HG02678 (cell line): ENCODE measurements around the gene DNAJC12.
"Not testable (repeated sequence)": the region's sequence is repeated elsewhere in the genome, so short reads cannot be mapped to it uniquely, and the experiment has no call there.

Experiments used
- ATAC-seq: cut with Tn5 transposase; IDR thresholded peaks from one replicate; pipeline ENCODE4 v1.9.1; 2021; ENCODE audit warnings: mild to moderate bottlenecking, moderate library complexity; ENCODE audit not compliant: unreplicated experiment

The DNAJC12 gene

DNA sequence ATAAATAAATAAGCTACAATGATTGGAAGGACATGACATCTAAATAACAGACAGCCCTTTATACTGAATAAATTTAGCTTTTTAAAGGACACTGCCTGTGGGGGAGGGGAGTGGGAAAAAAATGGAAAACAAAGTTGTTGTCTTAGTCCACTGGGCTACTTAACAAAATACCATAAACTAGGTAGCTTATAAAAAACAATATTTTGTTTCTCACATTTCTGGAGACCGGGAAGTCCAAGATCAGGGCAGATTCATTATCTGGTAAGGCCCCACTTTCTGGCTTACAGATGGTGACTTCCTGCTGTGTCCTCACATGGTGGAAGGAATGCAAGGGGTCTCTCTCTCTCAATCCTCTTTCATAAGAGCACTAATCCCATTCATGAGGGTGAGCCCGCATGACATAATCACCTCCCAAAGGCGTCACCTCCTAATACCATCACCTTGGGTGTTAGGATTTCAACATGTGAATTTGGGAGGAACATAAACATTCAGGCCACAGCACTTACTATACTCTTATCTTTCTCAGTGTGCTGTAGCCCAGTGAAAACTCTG is 43.0 kb downstream of the DNAJC12 start:
- ATAC-seq = no peak

- ATAC-seq = no peak
These were observed 43.7 kb downstream of the DNAJC12 start for GRCh38 chr10:67794256-67794655.

DNA sequence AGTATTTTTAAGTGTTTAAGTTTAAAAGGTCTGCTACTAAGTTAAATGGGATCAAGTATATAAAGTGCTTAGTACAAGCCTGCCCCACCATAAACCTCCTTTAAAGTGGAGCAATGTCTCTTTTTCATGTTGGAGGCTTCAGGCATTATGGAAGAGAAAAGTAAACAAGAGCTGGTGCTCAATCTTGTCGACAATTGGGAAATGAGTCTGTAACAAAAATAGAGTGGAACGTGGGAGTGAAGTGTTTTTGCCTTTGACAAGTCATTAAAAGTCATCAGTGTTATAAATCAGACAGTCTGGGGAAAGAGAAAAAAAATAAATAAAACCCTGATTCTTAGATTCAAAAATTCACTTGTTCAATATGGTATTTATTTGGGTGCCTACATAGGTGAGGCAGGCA is 44.7 kb downstream of the DNAJC12 start:
- ATAC-seq = no peak

- no peak for ATAC-seq
These were observed 45.3 kb downstream of the DNAJC12 start for GRCh38 chr10:67792653-67793052.

GRCh38 chr10:67790534-67791408 is 47.2 kb downstream of the DNAJC12 start:
- no peak for ATAC-seq

GRCh38 chr10:67789769-67790168 is 48.2 kb downstream of the DNAJC12 start:
- no peak for ATAC-seq

- ATAC-seq = peak; percentile 68
These were observed 49.7 kb downstream of the DNAJC12 start for GRCh38 chr10:67788028-67788886.

GRCh38 chr10:67785098-67785497 is 52.9 kb downstream of the DNAJC12 start:
- no peak for ATAC-seq

- ATAC-seq = no peak
These were observed 53.5 kb downstream of the DNAJC12 start for GRCh38 chr10:67784474-67784873.

- ATAC-seq = peak; percentile 31
These were observed 54.2 kb downstream of the DNAJC12 start for GRCh38 chr10:67783606-67784294.

GRCh38 chr10:67782530-67782929 is 55.5 kb downstream of the DNAJC12 start:
- ATAC-seq = no peak

DNA sequence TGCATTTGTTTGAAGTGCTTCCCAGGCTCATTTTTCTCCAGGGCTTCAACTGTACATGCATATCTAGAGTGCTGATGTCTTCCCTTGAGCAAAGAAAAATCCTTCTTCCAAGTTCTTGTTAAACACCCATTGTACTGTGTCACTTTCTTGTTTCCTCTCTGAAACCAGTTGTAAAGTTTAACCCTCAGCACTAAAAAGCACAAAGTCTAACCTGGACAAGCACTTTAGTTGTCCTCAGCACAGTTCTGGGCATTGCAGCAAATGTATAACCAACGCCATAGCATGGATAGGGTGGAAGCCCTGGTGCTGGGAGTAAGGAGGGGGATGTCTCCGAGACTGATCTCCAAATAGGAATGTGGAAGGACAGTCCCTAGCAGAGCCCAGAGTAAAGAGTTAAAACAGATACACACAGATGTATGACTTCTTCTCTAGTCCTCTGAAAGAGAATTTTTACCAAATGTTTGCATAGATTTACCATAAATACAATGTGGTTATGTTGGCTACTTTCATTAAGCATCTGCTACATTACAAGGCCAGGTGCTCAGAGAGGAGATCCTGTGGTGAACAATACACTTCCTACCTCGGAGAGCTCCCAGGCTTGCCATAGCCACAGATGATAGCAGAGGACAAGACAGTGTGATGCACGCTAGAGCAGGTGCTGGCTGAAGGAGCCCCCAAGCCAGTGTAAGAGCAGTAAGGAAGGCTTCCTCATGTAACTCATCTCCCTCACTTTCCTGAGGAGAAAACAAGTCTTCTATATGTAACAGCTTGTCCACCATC is 57.0 kb downstream of the DNAJC12 start:
- ATAC-seq = peak; percentile 84

DNA sequence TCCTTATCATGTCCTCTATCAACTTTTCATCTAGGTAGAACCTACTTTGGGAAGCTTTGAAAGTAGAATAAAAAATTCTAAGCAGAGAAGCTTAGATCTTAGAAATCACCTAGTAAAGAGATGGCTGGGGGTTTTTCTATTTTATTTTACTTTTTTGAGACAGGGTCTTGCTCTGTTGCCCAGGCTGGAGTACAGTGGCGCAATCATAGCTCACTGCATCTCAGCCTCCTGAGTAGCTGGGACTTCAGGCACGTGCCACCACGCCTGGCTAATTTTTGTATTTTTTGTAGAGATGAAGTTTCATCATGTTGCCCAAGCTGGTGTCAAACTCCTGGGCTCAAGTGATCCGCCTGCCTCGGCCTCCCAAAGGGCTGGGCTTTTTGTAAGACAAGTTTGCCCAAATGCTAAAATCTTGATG is 57.8 kb downstream of the DNAJC12 start:
- not testable (repeated sequence) for ATAC-seq

DNA sequence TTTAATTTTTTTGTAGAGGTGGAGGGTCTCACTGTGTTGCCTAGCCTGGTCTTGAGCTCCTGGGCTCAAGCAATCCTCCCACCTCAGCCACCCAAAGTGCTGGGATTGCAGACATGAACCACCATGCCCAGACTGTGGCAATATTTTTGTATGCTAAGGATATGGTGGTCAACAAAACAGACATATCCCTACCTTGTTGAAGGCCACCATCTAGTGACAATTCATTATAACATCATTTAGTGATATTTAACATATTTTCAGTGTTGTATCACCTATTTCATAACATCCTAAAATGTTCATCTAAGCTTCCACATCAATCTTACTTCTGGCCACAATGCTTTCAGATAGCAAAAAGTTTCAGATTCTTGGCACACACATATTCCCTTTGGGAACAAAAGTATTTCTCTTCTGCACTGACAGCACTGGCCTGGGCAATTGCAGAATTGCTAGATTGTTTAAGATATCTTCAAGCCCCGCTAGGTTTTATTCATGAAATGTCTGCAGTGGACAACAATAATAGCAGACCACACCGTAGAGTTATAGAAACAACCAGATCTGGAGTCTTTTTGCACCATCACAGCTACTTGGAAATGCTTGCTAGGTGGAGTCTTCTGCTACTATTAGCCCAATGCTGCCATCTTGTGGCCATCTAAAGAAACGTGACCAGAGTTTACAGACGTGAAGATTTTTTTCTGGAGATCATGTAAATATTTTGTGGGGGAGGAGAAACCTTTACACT is 58.4 kb downstream of the DNAJC12 start:
- peak; percentile 35 for ATAC-seq

- no peak for ATAC-seq
These were observed 61.6 kb downstream of the DNAJC12 start for GRCh38 chr10:67776371-67776770.

DNA sequence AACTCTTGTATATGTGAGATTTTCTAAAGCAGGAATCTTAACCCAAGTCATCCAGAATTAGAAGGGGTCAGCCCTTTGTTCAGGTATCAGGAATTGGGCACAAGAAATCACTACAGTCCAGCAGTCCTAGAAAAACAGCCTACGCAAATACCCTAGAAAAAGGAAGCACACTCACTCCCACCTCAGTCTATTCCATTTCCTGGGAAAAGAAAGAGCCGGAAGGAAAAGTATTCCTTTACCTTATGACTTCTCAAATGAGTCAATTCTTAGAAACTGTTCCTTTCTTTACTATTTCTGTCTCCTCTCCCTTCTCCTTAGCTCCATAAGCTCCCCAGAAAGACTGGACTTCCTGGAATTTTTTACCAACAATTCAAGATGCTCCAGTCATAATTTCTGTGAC is 62.7 kb downstream of the DNAJC12 start:
- no peak for ATAC-seq

DNA sequence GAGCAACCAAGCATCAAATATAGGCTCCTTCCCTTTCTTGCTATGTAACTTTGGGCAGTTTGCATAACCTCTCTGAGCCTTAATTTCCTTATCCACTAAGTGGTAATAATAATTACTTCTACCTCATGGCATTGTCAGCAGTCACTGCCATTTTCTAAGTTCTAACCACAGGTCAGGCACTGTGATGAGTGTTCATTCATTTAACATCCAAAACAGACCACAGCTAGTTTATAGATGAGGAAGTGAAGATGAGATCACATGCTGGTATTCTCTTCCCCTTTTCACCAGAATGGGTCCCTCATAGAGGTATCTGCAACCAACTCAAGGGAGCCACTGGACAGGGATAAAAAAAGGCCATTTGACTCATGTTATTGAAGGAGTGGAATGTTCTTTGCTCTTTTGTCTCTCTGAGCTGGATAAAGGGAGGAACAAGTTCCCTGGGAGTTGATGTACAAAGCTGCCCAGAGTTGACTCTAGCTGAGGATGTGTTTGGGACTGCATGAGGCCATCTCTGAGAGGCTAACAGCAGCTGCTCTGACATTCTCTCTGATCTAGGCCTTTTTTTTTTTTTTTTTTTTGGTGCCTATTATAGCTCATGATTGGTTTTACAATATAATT is 65.0 kb downstream of the DNAJC12 start:
- ATAC-seq = peak; percentile 92

GRCh38 chr10:67772151-67772550 is 65.8 kb downstream of the DNAJC12 start:
- no peak for ATAC-seq

- ATAC-seq = peak; percentile 0
These were observed 66.8 kb downstream of the DNAJC12 start for GRCh38 chr10:67771200-67771599.
